Hepatocyte (in vitro differentiated cells): ENCODE data around the gene TLCD4. TPM values are rescaled to one million over a fixed set of nuclear protein-coding genes. Genes with fewer than 3 reads are reported as not detected.
A peak's percentile ranks its signal among the peaks of the same experiment; 100 is the strongest.

Experiments
- DNase-seq: peaks from one replicate; pipeline ENCODE4 v3.0.0-alpha.2; 2016; ENCODE audit warnings: low spot score
- H2AFZ ChIP-seq: fragments of 200-600 bp; sonication (generic); 2 replicates; pipeline ENCODE4 v1.6.0; 2016; ENCODE audit warnings: antibody characterized with exemption, mild to moderate bottlenecking
- H3K27ac ChIP-seq: fragments of 200-600 bp; sonication (generic); 2 replicates; pipeline ENCODE4 v1.5.1; 2016; ENCODE audit warnings: mild to moderate bottlenecking
- H3K27me3 ChIP-seq: fragments of 200-600 bp; sonication (generic); 2 replicates; pipeline ENCODE4 v1.6.1; 2016
- H3K36me3 ChIP-seq: fragments of 200-600 bp; sonication (generic); replicated peaks from 2 replicates; pipeline ENCODE4 v1.5.1; 2016; ENCODE audit warnings: low read depth; ENCODE audit not compliant: insufficient read depth
- H3K4me1 ChIP-seq: fragments of 200-600 bp; sonication (generic); 2 replicates; pipeline ENCODE4 v1.5.1; 2016; ENCODE audit warnings: mild to moderate bottlenecking, moderate library complexity; ENCODE audit not compliant: insufficient read depth
- H3K4me2 ChIP-seq: fragments of 200-600 bp; sonication (generic); 2 replicates; pipeline ENCODE4 v1.6.0; 2016
- H3K4me3 ChIP-seq: fragments of 200-600 bp; sonication (generic); 2 replicates; pipeline ENCODE4 v1.5.1; 2016; ENCODE audit warnings: mild to moderate bottlenecking
- H3K79me2 ChIP-seq: fragments of 200-600 bp; sonication (generic); 2 replicates; pipeline ENCODE4 v1.6.0; 2017; ENCODE audit warnings: mild to moderate bottlenecking
- H3K9me2 ChIP-seq: fragments of 200-600 bp; sonication (generic); replicated peaks from 2 replicates; pipeline ENCODE4 v1.6.0; 2017; ENCODE audit warnings: mild to moderate bottlenecking; ENCODE audit not compliant: insufficient read depth
- H3K9me3 ChIP-seq: fragments of 200-600 bp; sonication (generic); 2 replicates; pipeline ENCODE4 v1.5.1; 2016; ENCODE audit warnings: low read depth, mild to moderate bottlenecking
- H4K20me1 ChIP-seq: fragments of 200-600 bp; sonication (generic); 2 replicates; pipeline ENCODE4 v1.6.0; 2016; ENCODE audit warnings: mild to moderate bottlenecking; ENCODE audit not compliant: insufficient read depth, poor library complexity, severe bottlenecking
- EZH2 ChIP-seq: fragments of 200-600 bp; sonication (generic); IDR thresholded peaks from 2 replicates; pipeline ENCODE4 v1.6.1; 2016; ENCODE audit warnings: antibody characterized with exemption, mild to moderate bottlenecking, borderline replicate concordance
- EZH2phosphoT487 ChIP-seq: fragments of 200-600 bp; sonication (generic); IDR thresholded peaks from one replicate; pipeline ENCODE4 v1.6.1; 2018; ENCODE audit warnings: antibody characterized with exemption, mild to moderate bottlenecking, low read depth, moderate library complexity; ENCODE audit not compliant: unreplicated experiment, severe bottlenecking
- WGBS: methylation state at CpG from one replicate; pipeline ENCODE4 v1.1.6; 2016; ENCODE audit warnings: low lambda C conversion rate; ENCODE audit errors: missing lambda C conversion rate; 5-methylcytosine and 5-hydroxymethylcytosine counted together
- polyA plus RNA-seq: library from polyadenylated mRNA; unstranded; fragments of >200 nt; fragmentation: Nextera tagmentation; extraction: Ambion mirVana; gene quantifications from 2 replicates; pipeline ENCODE4 v1.2.1, GENCODE V29; 2016
- total RNA-seq: library from RNA; depleted of rRNA; stranded (reverse); fragments of >200 nt; gene quantifications from 2 replicates; pipeline ENCODE4 v1.2.3, GENCODE V29; 2014
- TF ChIP-seq, protein P1 (sequence below): fragments of 200-600 bp; sonication (generic); IDR thresholded peaks from 2 replicates; pipeline ENCODE4 v1.5.1; 2016; ENCODE audit warnings: antibody characterized with exemption, mild to moderate bottlenecking; ENCODE audit not compliant: poor library complexity

Gene TLCD4
- total and polyA plus RNA-seq, 2 experiments from 2014 or later = 12.2 to 31.5 TPM

DNA sequence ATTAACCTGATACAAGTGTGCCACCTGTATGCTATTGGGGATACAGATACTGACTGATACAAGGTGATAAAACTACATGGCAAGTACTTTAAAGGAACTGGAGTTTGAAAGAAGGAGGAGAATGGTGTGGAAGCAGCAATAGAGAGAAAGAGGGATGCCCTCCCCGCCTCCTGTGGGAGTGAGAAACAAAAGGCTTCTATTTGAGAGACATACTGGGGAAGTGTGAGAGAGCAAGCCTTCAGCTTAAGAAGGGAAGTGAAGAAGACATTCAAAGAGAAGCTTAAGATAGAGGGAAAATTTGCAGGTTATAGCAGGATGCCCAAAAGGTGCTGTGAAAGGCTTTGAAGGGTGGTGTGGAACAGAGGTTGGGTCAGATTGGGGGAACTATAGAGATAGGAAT, 36.7 kb upstream of the TLCD4 start:
- WGBS = 72% methylated on average over 1 of the region's 1 CpG
- H3K9me3 ChIP-seq = no peaks in the 10 kb centered on the region
- no peak overlapping the region for H3K4me2 ChIP-seq
- no peaks in the 10 kb centered on the region for H3K79me2 ChIP-seq
- H3K27ac ChIP-seq = no peak overlapping the region
- H3K4me1 ChIP-seq = no peaks in the 10 kb centered on the region
- no peaks in the 10 kb centered on the region for H4K20me1 ChIP-seq
- no peaks in the 10 kb centered on the region for H3K36me3 ChIP-seq
- TF ChIP-seq EZH2 (no peak), EZH2phosphoT487 (no peak)
- TF ChIP-seq, protein P1, sequence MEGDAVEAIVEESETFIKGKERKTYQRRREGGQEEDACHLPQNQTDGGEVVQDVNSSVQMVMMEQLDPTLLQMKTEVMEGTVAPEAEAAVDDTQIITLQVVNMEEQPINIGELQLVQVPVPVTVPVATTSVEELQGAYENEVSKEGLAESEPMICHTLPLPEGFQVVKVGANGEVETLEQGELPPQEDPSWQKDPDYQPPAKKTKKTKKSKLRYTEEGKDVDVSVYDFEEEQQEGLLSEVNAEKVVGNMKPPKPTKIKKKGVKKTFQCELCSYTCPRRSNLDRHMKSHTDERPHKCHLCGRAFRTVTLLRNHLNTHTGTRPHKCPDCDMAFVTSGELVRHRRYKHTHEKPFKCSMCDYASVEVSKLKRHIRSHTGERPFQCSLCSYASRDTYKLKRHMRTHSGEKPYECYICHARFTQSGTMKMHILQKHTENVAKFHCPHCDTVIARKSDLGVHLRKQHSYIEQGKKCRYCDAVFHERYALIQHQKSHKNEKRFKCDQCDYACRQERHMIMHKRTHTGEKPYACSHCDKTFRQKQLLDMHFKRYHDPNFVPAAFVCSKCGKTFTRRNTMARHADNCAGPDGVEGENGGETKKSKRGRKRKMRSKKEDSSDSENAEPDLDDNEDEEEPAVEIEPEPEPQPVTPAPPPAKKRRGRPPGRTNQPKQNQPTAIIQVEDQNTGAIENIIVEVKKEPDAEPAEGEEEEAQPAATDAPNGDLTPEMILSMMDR = no peak
- no peak overlapping the region for H2AFZ ChIP-seq
- DNase-seq = no peak
- H3K9me2 ChIP-seq = no peaks in the 10 kb centered on the region
- H3K4me3 ChIP-seq = no peak overlapping the region
- no peaks in the 10 kb centered on the region for H3K27me3 ChIP-seq

DNA sequence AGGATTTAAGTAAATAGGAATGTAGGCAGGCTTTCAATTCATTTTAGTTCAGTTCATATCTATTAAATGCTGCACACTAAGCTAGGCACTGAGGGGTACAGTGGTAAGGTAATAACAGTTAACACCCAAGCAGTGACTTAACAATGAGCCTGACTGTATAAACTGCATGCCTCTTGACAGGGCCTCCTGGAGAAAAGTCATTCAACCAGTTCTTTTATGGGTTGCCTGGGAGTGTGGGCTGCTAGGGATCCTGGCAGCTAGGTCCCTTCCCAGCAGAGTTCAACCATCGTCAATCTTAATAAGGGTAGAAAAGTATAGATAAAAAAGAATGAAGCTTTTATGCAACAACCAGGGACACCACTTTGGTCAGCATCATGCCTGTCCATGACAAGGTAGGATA, 36.3 kb upstream of the TLCD4 start:
- no peaks in the 10 kb centered on the region for H3K4me1 ChIP-seq
- no peaks in the 10 kb centered on the region for H3K27me3 ChIP-seq
- H3K79me2 ChIP-seq = no peaks in the 10 kb centered on the region
- no peak overlapping the region for H2AFZ ChIP-seq
- no peaks in the 10 kb centered on the region for H3K36me3 ChIP-seq
- TF ChIP-seq, protein P1 = no peak
- TF ChIP-seq EZH2 = no peak
- TF ChIP-seq EZH2phosphoT487 = no peak
- H3K9me2 ChIP-seq = no peaks in the 10 kb centered on the region
- H3K27ac ChIP-seq = no peak overlapping the region
- WGBS = 72% methylated on average over 1 of the region's 1 CpG
- no peak for DNase-seq
- H3K9me3 ChIP-seq = no peaks in the 10 kb centered on the region
- H3K4me3 ChIP-seq = no peak overlapping the region
- H4K20me1 ChIP-seq = no peaks in the 10 kb centered on the region
- H3K4me2 ChIP-seq = no peak overlapping the region

DNA sequence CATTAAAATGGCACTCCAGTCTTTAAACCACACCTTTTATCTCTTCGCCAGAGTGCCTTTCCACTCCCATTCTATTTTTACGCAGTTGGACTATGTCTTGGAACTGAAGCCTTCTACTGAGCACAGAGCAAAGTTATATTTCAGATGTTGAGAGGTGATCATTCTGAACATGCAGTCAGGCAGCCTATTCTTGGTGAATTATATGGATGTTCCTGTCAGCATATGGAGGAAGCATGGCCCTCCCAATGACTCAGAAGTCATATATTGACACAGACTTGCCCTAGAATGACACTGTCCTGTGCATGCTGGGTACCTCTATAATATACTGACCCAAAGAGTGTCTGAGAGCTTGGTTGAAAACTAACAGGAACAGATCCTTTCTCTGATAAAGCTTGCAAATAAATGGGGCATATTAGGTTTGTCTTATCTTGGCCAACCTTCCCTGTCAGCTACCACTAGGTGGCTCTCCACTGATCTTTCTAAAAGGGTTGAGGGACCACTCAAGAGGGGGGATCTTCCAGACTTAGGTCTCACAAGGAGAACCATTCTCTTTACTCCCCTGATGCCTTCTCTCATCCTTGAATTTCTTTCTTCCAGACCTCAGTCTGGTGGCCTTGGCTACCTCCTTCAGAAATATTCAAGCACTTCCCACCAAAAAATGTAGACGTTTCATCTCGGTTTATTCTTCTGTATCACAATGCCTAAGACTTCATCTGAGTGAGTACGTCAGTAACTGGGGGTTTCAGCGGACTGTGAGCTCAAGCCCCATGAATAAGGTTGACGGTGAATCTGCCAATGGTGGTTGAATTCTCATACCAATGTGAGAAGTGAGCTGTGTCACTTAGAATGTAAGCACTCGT, 32.6 kb upstream of the TLCD4 start:
- WGBS = 77% methylated on average over 8 of the region's 8 CpGs

More for the DNA sequence above, 32.6 kb upstream of the TLCD4 start:
- H3K4me3 ChIP-seq = no peak overlapping the region
- H3K79me2 ChIP-seq = no peaks in the 10 kb centered on the region
- TF ChIP-seq EZH2phosphoT487 (no peak), EZH2 (no peak)
- TF ChIP-seq, protein P1 = peak; percentile 61
- H3K36me3 ChIP-seq = no peaks in the 10 kb centered on the region
- H3K4me1 ChIP-seq = peaks cover 13% of the 10 kb centered on the region
- H3K27me3 ChIP-seq = no peaks in the 10 kb centered on the region
- no peak overlapping the region for H3K4me2 ChIP-seq
- H4K20me1 ChIP-seq = no peaks in the 10 kb centered on the region
- no peaks in the 10 kb centered on the region for H3K9me3 ChIP-seq
- H3K27ac ChIP-seq = peak overlapping the region; percentile 50
- H2AFZ ChIP-seq = no peak overlapping the region
- no peaks in the 10 kb centered on the region for H3K9me2 ChIP-seq
- peak; percentile 55 for DNase-seq
